HG03354 (cell line): ENCODE results near the gene CEMIP.
"Not testable (repeated sequence)": the region's sequence is repeated elsewhere in the genome, so short reads cannot be mapped to it uniquely, and the experiment has no call there.

Source experiments
- ATAC-seq: cut with Tn5 transposase; IDR thresholded peaks from one replicate; pipeline ENCODE4 v1.9.1; 2021; ENCODE audit warnings: mild to moderate bottlenecking; ENCODE audit not compliant: unreplicated experiment, poor library complexity, severe bottlenecking

The CEMIP gene

DNA sequence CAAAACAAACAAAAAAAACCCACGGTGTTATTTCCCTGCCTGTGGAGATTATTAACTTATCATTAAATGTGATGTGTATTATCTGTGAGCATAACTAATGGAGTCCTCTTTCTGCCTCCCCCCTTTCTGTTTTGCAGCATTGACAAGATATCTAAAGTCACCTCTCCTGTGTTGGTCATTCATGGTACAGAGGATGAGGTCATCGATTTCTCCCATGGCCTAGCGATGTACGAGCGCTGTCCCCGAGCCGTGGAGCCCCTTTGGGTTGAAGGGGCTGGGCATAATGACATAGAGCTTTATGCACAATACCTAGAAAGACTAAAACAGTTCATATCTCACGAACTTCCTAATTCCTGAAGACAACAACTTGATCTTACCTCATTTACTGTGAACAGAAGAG is 25.2 kb upstream of the CEMIP start:
- ATAC-seq, result no peak

DNA sequence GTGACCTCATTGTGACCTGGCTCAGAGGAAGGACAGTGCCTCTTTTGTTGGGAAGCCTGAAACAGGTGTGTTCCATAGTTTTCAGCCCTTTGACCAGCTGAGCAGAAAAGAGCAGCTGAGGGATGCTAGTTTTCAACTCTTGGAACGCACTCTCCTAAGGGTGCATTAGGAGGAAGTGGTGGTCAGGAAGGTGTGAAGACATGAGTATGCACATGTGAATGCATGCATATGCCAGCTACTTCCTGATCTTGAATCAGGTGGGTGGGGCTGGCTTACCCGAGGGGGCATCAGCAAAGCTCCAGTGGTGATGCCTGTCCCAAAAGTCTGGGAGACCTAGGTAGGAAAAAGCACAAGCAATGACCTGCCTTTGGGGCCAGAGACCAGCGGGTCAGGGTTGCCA is 23.3 kb upstream of the CEMIP start:
- ATAC-seq, result no peak

DNA sequence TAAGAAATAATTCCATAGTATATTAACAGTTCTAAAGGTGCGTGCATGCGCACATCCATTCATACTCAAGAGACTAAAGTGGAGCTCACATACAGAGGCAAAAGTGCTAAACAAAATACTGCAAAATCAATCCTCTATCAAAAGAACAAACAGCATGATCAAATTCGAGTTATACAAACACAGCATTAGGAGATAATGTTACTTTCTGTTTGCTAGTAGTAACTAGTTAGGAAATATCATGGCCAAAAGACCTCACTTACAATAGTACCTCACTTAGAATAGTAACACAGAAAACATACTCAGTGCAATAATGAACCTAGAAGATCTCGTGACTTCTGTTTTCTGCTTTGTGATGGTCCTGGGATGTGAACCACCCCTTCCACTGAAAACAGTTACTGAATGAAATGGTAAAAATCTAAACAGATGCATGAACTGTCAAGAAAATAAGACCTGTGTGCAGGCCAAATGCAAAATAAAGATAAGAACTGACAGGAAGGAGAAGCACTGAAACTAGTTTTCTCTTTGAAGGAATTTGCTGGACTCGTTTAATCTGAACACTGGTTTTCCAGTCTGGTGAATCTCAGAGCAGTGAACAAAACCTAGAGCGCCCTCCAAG is 20.9 kb upstream of the CEMIP start:
- ATAC-seq, result no peak

DNA sequence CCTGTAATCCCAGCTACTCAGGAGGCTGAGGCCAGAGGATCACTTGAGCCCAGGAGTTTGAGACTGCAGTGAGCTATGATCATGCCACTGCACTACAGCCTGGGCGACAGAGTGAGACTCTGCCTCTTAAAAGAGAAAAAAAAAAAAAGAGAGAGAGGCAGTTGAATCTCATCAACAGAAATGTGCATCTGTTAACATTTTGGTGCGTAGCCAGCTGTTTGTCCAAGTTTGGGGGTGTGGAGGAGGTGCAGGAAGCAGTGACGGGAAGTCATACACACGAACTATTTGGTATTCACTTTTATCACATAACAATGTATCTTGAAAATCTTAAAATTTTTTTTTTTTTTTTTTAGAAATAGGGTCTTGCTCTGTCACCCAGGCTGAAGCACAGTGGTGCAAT is 18.2 kb upstream of the CEMIP start:
- ATAC-seq, result no peak

DNA sequence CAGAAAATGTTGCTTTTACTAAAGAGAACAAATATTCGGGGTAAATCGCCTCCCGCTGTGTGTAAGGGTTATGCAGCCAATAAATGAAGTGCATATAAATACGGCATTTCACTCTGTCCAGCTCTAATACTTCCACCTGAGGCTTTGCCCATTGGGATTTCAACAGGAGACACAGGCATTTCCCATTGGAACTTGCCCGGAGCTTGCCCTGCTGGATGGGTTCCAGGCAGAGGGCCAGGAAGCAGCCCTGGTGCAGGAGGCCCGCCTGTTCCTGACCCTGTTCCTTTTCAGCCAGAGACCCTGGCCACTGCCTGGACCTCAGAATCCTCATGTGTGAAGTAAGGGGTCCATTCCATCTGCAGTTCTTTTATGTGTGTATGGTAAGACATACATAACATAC is 17.4 kb upstream of the CEMIP start:
- no peak for ATAC-seq

DNA sequence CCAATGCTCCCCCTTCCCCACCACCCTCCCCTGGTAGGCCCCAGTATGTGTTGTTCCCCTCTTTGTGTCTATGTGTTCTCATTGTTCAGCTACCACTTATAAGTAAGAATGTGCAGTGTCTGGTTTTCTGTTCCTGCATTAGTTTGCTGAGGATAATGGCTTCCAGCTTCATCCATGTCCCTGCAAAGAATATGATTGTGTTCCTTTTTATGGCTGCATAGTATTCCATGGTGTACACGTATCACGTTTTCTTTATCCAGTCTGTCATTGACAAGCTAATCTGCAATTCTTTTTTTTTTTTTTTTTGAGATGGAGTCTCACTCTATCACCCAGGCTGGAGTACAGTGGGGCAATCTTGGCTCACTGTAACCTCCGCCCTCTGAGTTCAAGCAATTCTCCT is 15.9 kb upstream of the CEMIP start:
- not testable (repeated sequence) for ATAC-seq

DNA sequence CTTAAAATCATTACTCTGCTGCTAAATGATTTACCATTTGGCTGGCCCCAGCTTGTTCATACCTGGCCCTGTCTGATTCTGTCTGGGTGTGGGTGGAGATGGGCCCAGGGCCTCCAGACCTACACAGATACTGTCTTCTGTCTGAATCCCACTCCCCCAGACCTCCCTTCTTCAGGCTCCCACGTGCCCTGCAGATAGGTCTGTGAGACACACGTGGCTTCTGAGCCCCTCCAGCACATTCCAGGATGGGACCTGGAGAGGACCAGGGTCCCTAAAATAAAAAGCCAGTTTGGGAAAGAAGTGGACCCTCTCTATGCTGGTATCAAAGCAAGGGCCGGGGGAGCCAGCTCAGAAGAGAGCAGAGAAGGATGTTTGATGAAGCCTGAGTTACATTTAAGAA is 14.6 kb upstream of the CEMIP start:
- ATAC-seq, result no peak

DNA sequence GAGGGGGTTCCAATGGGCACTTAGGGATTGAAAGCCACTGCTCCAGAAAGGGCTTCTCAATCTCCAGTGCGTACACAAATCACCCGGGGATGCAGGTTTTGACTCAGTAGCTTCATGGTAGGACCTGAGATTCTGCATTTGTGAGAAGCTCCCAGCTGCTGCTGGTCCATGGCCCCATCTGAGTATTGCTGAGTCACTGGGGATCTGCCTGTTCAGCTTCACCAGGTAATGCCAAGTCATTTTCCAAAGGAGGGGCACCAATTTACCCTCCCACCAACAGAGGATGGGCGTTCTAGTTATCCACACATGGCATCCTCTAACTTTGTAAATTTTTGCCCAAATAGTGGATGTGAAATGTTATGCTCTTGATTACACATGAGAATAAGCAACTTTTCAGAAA is 12.9 kb upstream of the CEMIP start:
- no peak for ATAC-seq

DNA sequence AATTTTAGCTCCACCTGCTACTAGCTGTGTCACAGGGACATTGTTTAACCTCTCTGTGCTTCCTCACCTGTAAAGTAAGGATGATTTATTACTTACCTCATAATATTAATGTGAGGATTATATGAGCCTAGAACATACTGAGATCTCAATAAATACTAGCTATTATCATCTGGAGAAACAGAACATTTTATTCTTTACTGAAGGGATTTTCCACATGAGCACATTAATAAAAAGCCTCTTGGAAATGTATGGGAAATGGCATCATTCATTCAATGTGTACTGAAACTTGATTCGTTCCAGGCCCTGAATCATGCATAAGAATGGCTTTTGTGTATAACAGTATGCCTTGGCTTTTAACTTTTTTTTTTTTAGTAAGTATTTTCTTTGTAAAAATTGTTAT is 11.0 kb upstream of the CEMIP start:
- ATAC-seq, result no peak

DNA sequence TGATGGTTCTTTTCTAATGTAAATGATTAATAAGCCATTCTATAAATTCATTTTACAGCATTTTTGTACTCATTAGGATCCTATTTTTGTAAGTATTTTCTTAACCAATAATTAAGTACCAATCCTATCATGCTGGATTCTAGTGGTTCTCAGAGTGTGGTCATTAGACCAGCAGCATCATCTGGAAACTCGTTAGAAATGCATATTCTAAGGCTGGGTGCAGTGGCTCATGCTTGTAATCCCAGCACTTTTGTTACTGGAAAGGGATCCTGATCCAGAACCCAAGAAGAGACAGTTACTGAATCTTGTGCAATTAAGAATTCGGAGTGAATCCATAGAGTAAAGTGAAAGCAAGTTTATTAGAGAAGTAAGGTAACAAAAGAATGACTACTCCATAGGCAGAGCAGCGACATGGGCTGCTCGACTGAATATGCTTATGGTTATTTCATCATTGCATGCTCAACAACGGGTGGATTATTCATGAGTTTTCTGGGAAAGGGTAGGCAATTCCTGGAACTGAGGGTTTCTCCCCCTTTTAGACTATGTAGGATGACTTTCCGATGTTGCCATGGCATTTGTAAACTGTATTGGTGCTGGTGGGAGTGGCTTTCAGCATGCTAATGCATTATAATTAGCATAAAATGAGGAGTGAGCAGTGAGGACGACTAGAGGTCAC is 9.9 kb upstream of the CEMIP start:
- ATAC-seq, result no peak

DNA sequence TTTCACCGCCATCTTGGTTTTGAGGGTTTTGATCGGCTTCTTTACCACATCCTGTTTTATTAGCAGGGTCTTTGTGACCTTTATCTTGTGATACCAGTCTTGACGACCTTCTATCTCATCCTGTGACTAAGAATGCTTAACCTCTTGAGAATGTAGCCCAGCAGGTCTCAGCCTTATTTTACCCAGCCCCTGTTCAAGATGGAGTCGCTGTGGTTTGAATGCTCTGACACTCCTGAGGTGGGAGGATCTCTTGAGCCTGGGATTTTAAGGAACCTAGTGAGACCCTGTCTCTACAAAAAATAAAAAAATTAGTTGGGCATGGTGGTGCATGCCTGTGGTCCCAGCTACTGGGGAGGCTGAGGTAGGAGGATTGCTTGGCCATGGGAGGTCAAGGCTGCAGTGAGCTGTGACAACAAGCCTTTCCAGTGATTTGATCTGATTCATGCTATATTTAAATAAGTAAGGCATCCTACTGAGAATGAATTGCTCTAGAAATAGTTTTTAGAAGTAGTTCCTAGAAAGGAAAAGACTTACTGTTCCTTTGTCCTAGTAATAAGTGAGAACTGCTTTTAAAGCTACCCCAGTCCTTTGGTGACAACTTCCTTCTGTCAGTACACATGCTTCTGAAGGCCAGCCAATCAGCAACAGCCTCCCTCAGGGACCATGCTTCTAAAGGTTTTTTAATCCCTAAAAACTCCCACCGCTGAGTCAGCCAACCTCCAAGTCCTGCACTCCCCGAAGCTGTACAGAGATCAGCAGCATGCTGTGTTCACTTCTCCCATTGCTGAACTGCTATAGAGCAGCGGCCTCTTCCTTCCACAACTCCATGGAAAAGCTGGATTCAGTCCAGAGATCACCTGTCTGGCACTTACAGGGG is 9.1 kb upstream of the CEMIP start:
- no peak for ATAC-seq

DNA sequence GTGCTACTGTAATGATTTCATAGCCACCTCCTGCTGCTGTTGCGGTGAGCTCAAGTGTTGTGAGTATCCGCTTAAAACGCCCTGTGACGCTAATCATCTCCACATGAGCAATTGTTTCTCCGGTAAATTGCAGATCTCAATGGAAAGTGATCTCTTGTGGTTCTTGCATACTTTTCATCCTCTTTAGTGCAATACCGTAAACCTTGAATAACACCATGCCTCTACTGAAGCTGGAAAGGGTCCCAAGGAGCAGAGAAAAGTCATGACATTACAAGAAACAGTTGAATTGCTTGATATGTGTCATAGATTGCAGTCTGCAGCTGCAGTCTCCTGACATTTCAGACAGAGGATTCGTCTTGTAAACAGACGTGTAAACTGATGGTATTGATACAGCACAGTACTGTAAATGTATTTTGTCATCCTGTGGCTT is 6.0 kb upstream of the CEMIP start:
- ATAC-seq, result no peak

DNA sequence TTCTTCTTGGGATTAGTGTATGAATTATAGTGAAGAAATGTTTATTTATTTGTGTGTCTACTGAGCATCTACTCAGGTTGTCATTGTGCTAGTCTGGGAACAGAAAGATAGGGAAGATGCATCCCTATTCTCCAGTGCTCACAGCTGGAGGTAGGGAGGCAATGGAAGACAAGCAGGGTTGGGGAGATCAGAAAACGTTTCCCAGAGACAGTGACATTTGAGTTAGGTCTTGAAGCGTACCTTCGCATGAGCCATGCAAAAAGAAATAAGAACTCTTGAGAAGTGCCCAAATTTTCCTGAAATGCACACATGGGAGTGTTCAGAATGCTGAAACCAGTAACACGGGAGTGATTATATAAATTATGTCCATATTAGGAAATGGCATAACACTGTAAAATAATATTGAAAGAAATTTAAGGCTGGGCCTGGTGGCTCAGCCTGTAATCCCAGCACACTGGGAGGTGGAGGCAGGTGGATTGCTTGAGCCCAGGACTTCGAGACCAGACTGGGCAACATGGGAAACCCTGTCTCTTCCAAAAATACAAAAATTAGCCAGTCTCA is 5.3 kb upstream of the CEMIP start:
- no peak for ATAC-seq

DNA sequence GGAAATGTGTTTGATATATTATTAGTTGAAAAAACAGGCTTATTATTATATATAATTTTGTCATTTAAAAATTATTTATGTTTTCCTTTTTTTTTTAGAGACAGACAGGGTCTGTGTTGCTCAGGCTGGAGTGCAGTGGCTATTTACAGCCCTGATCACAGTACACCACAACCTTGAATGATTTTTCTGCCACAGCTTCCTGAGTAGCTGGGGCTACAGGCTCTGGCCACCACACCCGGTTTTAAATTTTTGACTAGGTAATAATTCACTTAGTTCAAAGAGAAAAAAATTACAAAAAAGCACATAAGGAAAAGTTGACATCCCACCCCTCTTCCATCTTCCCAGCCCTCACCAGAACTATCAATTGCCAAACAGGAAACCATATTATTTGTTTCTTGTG is 4.7 kb upstream of the CEMIP start:
- no peak for ATAC-seq

DNA sequence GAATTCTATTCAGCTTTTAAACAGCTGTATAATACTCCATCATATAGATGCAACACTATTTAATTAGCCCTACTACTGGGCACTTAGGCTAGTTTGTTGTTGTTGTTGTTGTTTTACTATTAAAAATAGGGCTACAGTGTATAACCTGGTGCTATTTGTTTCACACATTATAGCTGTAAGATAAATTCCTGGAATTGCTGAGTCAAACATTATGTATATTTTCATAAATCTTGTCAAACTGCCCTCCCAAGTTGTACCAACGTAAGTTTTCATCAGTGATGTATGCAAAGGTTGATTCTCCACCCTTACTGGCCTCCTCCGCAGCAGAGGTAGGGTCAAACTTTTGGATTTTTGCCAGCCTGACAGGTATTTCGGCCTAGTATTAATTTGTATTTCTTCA is 3.8 kb upstream of the CEMIP start:
- ATAC-seq, result no peak

DNA sequence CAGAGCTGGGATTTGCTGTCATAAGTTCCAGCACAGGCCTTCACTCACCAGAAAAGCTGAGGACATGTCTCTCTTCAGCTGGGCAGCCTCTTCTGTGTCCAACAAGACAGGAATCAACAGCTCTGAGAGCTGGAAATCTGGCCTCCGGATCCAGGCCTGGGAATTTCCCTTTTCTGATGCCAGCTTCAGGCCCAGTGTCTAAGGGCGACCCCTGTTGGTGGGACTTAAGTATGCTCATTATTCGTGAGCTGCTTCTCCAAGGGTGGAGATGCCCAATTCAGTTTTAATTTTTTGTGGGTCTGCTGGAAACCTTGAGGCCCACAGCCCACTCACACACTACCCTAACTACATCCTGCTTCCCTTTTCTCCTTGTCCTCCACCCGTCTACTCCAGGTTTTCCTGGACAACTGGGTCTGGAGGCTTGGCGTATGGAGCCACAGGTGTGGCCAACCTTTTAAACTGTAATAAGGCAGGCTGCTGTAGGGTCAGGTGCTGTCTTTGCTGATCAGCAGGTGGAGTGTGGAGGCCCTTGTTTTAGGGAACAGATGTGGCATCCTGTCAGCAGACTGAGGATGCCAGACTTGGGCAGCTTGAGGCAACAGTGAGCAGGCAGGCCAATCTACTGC is 2.6 kb upstream of the CEMIP start:
- ATAC-seq, result peak; percentile 47

DNA sequence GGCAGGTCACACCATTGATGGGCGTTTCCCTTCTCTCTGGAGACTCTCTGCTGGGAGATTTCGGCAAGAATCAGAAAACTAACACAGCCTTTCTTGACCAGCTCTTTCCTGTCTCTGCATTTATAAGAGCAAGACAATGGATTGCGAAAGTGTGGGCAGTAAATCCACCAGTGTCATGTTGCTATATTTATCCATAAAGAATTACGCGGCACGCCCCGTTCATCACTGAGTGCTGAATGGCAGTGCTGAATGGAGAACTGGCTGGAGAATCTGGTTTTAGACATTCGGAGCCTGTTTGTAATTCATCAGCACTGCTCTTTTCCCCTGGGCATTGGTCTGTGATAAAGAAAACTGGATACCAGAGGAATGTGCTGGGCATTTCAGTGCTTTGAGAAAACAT is 2.0 kb upstream of the CEMIP start:
- ATAC-seq, result no peak

DNA sequence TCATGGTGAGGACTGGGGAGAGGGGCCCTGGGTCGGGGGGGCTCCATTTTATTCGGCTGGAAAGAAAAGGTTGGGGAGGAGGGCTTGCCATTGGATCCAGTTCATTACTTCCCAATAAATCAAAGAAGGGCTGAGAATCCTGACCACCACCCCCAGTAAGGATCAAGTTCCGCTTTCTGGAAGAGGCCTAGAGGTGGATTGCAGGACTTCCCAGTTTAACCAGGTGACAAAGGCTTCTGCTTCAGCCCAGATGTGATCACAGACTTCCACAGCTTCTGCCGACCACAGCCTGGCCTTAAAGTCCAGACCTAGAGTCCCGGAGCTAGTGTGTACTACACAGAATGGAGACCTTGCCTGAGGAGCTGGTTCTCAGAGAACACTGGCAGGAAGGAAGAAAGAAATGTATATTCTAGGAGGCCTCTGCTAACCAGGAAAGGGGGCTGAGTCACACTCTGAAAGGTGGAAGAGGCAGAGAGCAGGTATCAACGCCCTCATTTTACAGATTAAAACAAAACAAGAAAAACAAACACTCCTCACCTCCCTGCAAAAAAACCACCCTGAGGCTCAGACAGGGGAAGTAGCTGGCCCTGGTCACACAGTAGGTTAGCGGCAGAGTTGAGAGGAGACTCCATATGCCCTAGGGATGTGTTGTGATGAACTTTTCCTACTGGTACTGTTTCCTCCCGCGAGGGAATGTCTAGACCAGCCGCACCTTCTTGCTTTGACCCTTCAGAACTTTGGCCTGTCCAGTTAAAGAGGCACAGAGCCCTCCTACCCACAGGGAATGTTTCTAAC is 1.1 kb upstream of the CEMIP start:
- no peak for ATAC-seq

DNA sequence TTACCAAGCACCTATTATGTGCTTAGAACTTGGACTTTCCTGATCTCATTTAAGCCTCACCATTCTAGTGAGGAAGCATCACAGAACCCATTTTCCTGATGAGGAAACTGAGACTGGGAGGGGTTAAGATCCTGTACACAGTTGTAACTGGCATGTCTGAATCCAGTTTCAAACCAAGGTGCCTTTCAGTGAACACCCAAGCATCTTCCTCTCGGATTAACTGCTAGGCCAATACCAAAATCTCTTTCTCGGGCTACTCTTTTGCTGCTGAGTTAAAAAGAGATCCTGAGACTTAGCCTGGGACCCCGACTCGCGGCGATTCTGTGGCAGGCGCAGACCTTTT is 578 bp upstream of the CEMIP start:
- ATAC-seq, result no peak
